Measurements from ENCODE around the gene ARPP19.

GRCh38 chr15:52617026-52617425 lies 48.2 kb upstream of the ARPP19 start:
- TF ChIP-seq POLR2A (IDR thresholded peaks at IDR 0.05; ENCODE audit: borderline replicate concordance, extremely low read depth, insufficient read depth, insufficient read length) (no peak), POLR2AphosphoS5 (IDR thresholded peaks at IDR 0.05; ENCODE audit: low read depth, low read length) (no peak), EGR1 (IDR thresholded peaks at IDR 0.05; ENCODE audit: low read depth) (no peak), JUND (IDR thresholded peaks at IDR 0.05) (no peak), FOSL1 (IDR thresholded peaks at IDR 0.05; ENCODE audit: low read depth) (no peak), SIN3A (IDR thresholded peaks at IDR 0.05; ENCODE audit: low read depth) (no peak), EZH2 (IDR thresholded peaks at IDR 0.05) (no peak), SRF (IDR thresholded peaks at IDR 0.05; ENCODE audit: low read depth) (no peak), YY1 (IDR thresholded peaks at IDR 0.05; ENCODE audit: extremely low read depth, insufficient replicate concordance, low read depth, low read length) (no peak)
- TF ChIP-seq, protein P1, sequence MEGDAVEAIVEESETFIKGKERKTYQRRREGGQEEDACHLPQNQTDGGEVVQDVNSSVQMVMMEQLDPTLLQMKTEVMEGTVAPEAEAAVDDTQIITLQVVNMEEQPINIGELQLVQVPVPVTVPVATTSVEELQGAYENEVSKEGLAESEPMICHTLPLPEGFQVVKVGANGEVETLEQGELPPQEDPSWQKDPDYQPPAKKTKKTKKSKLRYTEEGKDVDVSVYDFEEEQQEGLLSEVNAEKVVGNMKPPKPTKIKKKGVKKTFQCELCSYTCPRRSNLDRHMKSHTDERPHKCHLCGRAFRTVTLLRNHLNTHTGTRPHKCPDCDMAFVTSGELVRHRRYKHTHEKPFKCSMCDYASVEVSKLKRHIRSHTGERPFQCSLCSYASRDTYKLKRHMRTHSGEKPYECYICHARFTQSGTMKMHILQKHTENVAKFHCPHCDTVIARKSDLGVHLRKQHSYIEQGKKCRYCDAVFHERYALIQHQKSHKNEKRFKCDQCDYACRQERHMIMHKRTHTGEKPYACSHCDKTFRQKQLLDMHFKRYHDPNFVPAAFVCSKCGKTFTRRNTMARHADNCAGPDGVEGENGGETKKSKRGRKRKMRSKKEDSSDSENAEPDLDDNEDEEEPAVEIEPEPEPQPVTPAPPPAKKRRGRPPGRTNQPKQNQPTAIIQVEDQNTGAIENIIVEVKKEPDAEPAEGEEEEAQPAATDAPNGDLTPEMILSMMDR (IDR thresholded peaks at IDR 0.05 in 2 of 3, conservative IDR thresholded peaks at IDR 0.05 in 1 of 3; ENCODE audit: borderline replicate concordance in 1 of 3, insufficient read depth in 1 of 3, low read depth in 2 of 3, low read length in 2 of 3): no peak

Data from HCT116 (cell line).